Right forelimb (tissue), 1 donor: Measurements from ENCODE around the gene TMEM143.
"Not testable (repeated sequence)": the region's sequence is repeated elsewhere in the genome, so short reads cannot be mapped to it uniquely, and the experiment has no call there.

Source experiments
- DNase-seq: peaks from one replicate; pipeline ENCODE4 v3.0.0-alpha.2; 2018

TMEM143 gene

GRCh38 chr19:48390188-48391099 is 26.7 kb upstream of the TMEM143 start:
- DNase-seq = peak; percentile 81

DNA sequence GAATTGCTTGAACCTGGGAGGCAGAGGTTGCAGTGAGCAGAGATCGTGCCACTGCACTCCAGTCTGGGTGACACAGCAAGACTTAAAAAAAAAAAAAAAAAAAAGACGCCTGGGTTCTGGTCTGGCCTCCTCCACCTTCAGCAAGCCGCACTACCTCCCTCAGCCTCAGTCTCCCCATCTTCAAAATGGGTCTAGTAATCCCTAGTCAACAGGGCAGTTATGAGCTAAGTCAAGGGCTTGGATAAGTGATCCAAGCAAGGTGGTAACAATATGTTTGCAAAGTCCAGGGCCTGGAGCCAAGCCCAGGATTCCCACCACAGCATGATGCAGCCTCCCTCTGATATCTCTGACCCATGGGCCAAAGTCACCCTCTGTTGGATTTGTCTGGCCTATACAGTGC is 23.2 kb upstream of the TMEM143 start:
- DNase-seq = no peak

DNA sequence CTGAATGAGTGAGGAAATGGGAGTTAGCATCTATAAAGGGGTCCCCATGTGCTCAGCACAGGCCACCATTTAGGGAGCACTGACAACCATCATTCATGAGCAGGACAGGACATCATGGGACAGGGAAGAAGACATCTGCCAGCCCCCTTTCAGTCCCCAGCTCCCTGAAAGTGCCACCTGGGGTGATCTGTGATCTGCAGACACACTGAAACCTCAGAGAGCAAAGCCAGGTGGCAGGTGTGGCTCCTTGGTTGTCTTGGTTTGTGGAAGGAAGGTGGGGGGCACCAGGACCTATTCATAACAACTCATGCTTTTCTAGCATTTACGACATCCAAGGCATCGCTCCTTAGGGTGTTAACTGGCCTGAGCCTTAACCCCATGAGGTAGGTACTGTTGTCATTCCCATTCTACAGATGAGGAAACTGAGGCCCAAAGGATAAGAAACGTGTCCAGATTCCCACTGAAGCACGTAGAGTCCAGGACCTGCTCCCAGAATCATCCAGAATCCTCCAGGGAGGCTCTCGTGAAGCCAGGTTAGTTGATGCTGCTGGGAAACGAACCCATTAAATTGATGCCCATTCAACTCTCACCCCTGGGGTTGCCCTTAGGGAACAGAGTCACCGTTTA is 21.8 kb upstream of the TMEM143 start:
- DNase-seq = no peak

DNA sequence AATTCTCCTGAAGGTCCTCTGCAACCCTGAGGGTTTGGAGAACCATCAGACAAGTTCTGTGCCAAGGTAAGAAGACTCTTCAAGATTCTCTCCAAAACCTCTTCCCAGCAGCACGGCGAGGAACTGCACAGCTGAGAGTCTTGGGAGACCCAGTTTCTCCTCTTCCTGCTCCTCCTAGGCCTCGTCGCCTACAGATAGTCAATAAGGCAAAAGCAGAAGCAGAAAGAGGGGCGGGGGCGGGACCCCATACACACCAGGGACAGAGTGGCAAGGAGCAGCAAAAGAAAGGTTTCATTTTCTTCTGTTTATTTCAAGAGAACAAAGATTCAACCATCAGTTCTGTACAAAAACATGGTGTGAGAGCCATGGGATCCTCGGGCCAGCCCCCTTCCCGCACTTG is 18.5 kb upstream of the TMEM143 start:
- no peak for DNase-seq

GRCh38 chr19:48381178-48381950 is 17.6 kb upstream of the TMEM143 start:
- no peak for DNase-seq

DNA sequence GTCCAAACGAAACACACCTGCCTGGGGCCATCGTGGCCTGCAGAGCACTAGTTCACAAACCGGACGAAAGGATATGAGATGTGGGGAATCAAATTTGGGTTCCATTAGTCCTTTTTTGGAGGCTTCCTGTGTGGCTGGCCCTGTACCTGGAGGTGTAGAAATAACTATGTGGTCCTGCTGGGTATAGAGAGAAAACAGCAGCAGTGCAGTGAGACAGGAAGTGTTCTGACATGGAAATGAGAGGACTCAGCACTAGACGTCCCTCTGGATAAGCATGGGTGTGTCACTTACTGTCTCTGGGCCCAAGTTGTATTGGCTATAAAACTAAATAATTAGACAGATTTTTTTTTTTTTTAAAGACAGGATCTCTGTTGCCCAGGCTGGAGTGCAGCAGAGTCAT is 15.3 kb upstream of the TMEM143 start:
- DNase-seq = no peak

DNA sequence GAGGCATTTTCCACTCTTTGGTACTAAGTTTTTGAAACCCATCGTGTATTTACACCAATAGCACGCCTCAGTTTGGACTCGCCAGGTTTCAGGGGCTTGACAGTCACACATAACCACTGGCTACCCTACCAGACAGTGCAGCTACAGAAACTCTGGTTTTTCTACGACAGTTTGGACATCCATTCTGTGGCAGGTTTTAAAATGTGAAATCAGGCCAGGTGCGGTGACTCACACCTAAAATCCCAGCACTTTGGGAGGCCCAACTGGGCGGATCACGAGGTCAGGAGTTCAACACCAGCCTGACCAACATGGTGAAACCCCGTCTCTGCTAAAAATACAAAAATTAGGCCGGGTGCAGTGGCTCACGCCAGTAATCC is 14.4 kb upstream of the TMEM143 start:
- no peak for DNase-seq

- no peak for DNase-seq
Measured at GRCh38 chr19:48373567-48373966, 9.8 kb upstream of the TMEM143 start.

- DNase-seq = no peak
Measured at GRCh38 chr19:48372904-48373303, 9.2 kb upstream of the TMEM143 start.

- not testable (repeated sequence) for DNase-seq
Measured at GRCh38 chr19:48371771-48372170, 8.0 kb upstream of the TMEM143 start.

GRCh38 chr19:48371367-48371766 is 7.6 kb upstream of the TMEM143 start:
- DNase-seq = no peak

DNA sequence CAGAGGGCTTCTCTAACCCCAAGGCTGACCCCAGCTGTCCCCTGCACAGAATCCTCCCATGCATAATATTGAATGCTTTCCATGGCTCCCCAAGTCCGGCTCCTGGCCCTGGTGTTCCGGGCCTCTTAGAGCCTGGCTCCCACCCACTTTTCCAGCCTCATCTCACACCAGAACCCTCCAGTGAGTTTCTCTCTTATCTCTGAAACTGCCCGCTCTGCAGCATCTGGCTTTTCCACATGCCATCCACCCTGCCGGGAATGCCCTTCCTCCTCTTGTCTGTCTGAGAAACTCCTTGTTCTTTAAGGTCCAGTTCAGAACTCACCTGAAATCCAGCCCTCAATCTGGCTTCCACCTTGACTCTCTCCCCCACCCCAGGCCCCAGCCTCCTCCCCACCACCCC is 7.2 kb upstream of the TMEM143 start:
- DNase-seq = no peak

DNA sequence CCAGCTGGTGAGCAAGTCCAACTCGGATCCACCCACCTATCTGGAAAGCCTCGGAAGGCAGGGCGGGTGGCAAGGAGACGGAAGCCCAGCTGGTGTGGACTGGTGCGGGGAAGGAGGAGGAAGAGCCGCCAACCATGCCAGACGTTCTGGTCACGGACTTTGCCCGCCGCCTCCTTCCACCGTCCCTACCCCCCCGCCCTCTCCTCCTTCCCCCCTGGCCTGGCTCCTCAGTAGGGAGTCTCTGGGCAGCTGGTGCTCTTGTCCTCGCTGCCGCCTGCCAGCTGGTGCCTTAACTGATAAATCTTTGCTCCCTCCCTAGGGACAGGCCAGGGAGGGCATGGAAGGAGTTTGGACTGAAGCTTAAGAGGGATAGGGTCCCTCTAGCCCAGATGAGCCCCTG is 5.2 kb upstream of the TMEM143 start:
- DNase-seq = no peak

- DNase-seq = no peak
Measured at GRCh38 chr19:48367855-48368254, 4.1 kb upstream of the TMEM143 start.

DNA sequence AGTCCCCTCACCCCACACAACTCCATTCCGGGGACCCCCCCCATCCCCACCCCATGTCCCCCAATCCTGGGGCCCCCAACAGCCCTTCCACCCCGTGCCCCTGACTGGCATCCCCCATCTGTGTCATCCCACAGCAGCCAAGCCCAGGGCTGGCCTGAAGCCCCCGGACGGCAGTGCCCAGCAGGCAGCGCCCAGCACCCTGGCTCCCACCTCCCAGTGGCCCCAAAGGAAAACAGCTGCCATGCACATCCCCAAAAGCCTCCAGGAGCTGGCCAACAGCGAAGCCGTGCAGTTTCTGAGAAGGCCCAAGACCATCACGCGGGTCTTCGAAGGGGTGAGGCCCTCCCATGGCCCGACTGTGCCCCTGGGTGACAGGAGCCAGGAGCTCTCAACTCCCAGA is 1.9 kb upstream of the TMEM143 start:
- DNase-seq = no peak

- no peak for DNase-seq
Measured at GRCh38 chr19:48364598-48365348, 1.0 kb upstream of the TMEM143 start.

GRCh38 chr19:48363500-48363809 is 285 bp downstream of the TMEM143 start:
- DNase-seq = no peak

GRCh38 chr19:48362716-48363499 is 832 bp downstream of the TMEM143 start:
- DNase-seq = peak; percentile 93

DNA sequence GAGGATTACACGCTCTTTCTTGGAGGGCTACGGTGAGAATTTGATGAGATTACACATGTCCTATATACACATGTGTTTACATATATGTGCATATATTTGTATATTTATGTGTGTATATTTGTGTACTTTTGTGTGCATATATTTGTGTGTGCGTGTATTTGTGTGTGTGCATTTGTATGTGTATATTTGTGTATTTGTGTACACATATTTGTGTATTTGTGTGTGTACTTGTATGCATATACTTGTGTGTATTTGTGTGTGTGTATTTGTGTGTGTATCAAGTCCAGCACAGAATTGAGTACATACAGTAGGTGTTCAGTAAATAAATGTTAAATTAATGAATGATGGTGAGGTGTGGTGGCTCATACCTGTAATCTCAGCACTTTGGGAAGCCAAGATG is 1.8 kb downstream of the TMEM143 start:
- DNase-seq = no peak

DNA sequence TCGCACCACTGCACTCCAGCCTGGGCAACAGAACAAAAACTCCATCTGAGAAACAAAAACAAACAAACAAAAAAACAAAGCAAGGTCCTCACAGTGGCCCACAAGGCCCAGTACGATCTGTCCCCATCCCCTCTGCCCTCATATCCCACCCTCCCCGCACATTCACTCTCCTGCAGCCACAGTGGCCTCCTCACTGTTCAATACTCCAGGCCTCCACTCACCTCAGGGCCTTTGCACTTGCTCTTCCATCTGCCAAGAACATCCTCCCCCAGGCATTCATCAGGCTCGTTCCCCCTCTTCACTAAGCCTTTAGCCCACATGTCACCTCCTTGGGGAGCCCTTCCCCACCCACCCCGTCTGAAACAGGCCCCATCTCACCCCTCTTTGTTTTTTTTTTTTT is 4.6 kb downstream of the TMEM143 start:
- DNase-seq = no peak

- DNase-seq = no peak
Measured at GRCh38 chr19:48355365-48355954, 8.3 kb downstream of the TMEM143 start.
